Left kidney (tissue), 8 donors: ENCODE results near the gene OASL. TPM values are rescaled to one million over a fixed set of nuclear protein-coding genes. Genes with fewer than 3 reads are reported as not detected.
"Not testable (repeated sequence)": the region's sequence is repeated elsewhere in the genome, so short reads cannot be mapped to it uniquely, and the experiment has no call there.

Source experiments
- DNase-seq: peaks from one replicate; pipeline ENCODE4 v3.0.0-alpha.2; 2013
- long read RNA-seq, 8 donors: transcript quantifications; one replicate each; lab custom pipeline, GENCODE V29; 2026
- polyA plus RNA-seq: library from polyadenylated mRNA; unstranded; fragments of 120-200 nt; gene quantifications from one replicate; pipeline ENCODE4 v1.2.1, GENCODE V29; 2013; ENCODE audit not compliant: insufficient read length

The OASL gene
- 0.10 TPM for polyA plus RNA-seq
- long read RNA-seq, donor 1, result 0 reads
- long read RNA-seq, donor 2, result 0 reads
- long read RNA-seq, donor 3, result 0 reads
- long read RNA-seq, donor 4, result 0 reads
- long read RNA-seq, donor 5, result 0 reads
- long read RNA-seq, donor 6, result 0 reads
- long read RNA-seq, donor 7, result 0 reads
- long read RNA-seq, donor 8, result 0 reads

DNA sequence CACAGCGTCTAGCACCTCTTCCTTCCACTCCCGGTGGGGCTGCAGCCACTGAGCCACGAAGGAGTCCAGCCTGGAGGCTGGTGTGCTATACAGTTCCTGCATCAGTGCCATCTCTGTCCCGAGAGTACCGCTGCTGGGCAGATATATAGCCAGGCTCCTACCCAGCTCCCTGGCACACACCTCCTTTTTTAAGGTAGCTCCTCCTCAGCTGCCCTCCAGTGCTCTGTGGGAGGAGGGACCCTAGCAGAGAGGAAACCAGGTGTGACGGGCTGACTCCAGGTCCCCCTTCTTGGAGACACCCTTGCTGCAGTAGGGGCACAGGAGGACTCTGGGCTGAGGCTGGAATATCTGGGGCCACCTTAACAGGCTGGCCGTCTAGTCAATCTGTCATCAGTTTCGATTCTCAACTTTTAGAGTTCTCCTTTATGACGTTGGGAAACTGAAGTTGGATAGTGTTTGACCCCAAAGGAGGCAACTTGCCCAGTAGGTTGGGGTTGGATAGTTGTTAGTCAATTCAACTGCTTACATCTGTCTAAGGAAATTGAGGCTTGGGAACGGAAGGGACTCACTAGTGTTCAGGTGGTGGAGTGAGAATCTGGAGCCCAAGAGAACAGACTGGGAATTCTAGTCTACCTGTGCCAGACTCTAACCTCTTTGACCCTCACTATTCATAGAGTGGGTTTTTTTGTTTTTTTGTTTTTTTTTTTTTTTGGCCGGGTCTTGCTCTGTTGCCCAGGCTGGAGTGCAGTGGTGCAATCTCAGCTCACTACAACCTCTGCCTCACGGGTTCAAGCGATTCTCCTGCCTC, at the start of gene OASL:
Gene OASL, minus strand, starts transcription at position 386 of the 808 bp plus-strand sequence. Its CDS starts 275 bp downstream, at position 111.
- no peak for DNase-seq

DNA sequence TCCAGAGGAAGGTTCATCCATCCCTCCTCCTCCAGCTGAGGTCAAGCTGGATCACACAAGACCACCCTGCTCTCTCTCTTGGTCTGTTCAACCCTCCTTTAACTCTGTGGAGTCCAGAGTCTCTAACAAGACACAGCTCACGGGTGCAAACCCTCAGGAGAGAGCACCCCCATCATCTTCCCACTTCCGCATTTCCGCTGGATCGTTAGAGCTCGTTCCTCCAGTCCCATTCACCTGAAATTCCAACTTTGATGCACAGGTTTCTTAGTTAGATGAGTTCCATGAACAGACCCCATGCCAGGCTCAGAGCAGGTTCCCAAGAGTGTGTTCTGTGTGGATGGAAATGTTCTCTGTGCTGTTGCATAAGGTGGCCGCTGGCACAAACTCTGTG, 49.1 kb upstream of the OASL start:
- no peak for DNase-seq

- no peak for DNase-seq
These were observed 48.6 kb upstream of the OASL start for GRCh38 chr12:121087467-121088194.

- DNase-seq, result no peak
These were observed 47.8 kb upstream of the OASL start for GRCh38 chr12:121086781-121087295.

- no peak for DNase-seq
These were observed 46.7 kb upstream of the OASL start for GRCh38 chr12:121085506-121086353.

DNA sequence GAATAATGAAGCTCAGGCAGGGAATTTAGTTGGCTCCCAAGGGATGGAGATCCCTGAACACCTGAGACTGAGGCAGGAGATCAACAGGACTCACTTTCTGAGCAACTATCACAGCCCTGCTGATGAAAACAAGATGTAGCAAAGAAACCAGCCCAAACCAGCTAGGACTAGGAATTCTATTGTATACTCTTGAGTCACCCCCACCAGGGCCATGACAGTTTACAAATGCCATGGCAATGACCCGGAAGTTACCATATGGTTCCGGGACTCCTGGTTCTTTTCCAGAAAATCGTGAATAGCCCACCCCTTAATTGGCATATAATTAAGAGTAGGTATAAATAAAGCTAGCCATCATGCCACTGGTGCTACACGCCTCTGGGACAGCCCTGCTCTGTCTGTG, 46.0 kb upstream of the OASL start:
- DNase-seq, result no peak

GRCh38 chr12:121084229-121084628, 45.2 kb upstream of the OASL start:
- no peak for DNase-seq

DNA sequence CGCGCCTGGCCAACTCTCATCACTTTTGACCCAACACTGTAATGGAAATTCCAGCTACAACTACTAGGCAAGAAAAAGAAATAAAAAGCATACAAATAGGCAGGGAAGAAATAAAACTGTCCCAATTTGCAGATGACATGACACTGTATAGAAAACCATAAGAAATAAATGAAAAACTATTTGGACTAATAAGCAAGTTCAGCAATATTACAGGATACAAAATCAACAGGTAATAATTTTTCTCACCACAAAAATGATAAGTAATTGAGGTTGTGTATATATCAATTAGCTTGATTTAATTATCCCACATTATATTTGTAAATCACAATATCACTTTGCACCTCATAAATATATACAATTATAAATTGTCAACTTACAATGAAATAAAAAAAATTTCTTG, 41.9 kb upstream of the OASL start:
- no peak for DNase-seq

GRCh38 chr12:121079736-121080272, 40.8 kb upstream of the OASL start:
- no peak for DNase-seq

GRCh38 chr12:121077440-121077839, 38.4 kb upstream of the OASL start:
- DNase-seq, result not testable (repeated sequence)

DNA sequence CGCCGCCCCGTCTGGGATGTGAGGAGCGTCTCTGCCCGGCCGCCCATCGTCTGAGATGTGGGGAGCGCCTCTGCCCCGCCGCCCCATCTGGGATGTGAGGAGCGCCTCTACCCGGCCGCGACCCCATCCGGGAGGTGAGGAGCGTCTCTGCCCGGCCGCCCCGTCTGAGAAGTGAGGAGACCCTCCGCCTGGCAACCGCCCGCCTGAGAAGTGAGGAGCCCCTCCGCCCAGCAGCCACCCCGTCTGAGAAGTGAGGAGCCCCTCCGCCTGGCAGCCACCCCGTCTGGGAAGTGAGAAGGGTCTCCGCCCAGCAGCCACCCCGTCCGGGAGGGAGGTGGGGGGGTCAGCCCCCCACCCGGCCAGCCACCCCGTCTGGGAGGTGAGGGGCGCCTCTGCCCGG, 36.9 kb upstream of the OASL start:
- not testable (repeated sequence) for DNase-seq

- no peak for DNase-seq
These were observed 33.1 kb upstream of the OASL start for GRCh38 chr12:121072147-121072546.

DNA sequence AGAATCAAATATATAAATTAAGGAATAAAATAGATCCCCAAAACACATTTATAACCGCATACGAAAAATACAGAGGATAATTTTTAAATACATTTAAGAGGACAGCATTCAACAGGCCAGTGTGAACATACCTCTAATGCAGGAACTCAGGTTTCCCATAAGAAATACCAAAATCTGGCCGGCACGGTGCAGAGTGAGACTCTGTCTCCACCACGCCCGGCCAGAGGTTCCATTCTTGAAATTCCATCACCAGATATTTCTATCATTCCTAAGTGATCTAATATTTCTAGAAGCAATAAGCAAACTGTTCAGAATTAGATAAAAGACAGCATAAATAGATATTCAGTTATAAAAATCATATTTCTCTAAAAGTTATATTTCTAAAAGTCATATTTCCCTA, 30.2 kb upstream of the OASL start:
- DNase-seq, result no peak

DNA sequence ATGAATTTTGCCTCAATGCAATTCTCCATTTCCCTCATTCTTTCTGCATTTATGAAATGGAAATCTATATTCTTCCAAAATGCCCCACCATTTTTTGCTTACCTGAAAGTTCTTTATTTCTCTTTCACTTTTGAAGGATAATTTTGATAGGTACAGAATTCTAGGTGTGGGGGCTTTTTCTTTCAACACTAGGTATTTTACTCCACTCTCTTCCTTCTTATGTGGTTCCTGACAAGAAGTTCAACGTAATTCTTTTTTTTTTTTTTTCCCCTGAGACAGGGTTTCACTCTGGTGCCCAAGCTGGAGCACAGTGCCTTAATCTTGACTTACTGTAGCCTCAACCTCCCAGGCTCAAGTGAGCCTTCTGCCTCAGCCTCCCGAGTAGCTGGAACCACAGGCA, 26.3 kb upstream of the OASL start:
- DNase-seq, result no peak

- DNase-seq, result not testable (repeated sequence)
These were observed 25.5 kb upstream of the OASL start for GRCh38 chr12:121064586-121064985.

DNA sequence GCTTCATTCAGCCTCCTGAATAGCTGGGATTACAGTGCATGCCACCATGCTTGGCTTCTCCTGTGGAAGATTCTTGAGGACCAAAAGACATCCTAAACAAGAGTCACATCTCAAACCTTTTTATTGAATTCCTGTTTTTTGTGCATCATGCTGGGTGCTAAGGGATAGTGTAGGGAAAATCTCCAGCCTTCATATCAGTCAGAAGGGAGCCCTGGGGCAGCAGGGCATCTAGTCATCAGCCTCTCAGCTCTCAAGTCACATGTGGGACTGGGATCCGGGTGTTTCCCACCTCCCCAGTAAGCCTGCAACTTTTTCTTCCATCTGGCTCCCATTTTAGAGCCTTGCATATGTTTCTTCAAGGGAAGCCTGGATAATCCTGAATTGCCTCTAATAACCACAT, 25.1 kb upstream of the OASL start:
- no peak for DNase-seq

GRCh38 chr12:121062391-121063045, 23.5 kb upstream of the OASL start:
- no peak for DNase-seq

DNA sequence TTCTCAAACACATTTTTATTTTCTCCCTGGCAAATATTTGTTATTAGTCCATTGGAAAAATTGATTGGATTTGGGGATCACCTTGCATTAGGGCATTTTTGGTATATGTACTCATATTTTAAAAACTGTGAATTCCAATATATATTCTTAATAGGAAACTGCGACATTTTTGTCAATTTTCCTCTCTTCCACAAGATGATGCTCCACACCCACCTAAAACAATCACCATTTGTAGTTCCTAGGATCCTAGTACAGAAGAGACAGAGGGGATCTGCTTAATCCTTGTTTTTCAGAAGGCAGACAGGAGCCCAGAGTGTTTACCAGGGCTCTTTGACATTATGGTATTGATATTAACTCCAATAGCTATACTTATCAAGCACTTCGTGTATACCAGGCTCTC, 22.8 kb upstream of the OASL start:
- no peak for DNase-seq

- DNase-seq, result peak; percentile 22
These were observed 21.3 kb upstream of the OASL start for GRCh38 chr12:121060149-121061001.
